HT1080 (cell line): ENCODE data around the gene SHISAL1. TPM values are rescaled to one million over a fixed set of nuclear protein-coding genes. Genes with fewer than 3 reads are reported as not detected.
A peak's percentile ranks its signal among the peaks of the same experiment; 100 is the strongest.

Experiments
- DNase-seq: peaks from one replicate; pipeline ENCODE4 v3.0.0-alpha.2; 2015; ENCODE audit warnings: low read depth
- polyA plus RNA-seq, 2 experiments: library from polyadenylated mRNA; depleted of rRNA; stranded (reverse); fragments of >200 nt; gene quantifications; 2 replicates each; pipeline ENCODE4 v1.2.3, GENCODE V29; 2015
- total RNA-seq: library from RNA; depleted of rRNA; stranded (reverse); fragments of >200 nt; shearing (Covaris generic); gene quantifications from 2 replicates; pipeline ENCODE4 v1.2.3, GENCODE V29; 2014; rRNA removed

SHISAL1 gene
- total RNA-seq, result 1.7 and 2.1 TPM in 2 replicates
- polyA plus RNA-seq (2015; cell fraction: cytosol; rRNA removed), result 1.7 TPM in 2 replicates
- polyA plus RNA-seq (2015; cell fraction: nucleus; rRNA removed), result 1.8 and 2.2 TPM in 2 replicates

DNA sequence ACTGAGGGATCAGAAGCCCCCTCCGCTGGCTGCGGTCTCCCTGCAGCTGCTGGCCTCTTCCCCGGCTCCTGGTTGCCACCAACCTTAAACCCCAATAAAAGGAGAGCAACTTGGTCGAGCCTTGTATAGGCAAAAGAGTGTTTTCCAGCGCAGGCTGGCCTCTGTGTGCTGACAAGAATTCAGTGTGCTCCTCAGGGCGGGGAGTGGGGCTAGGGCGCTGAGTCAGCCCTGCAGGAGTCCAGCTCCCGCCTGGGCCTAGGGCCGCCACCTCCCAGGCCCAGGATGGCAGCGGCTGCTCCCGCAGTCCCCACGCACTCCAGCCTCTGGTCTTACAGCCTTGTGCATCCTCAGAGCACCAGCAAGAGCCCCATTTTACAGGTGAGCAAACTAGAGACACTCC, at the start of gene SHISAL1:
SHISAL1 (minus strand) TSS at position 186 of the 400 bp plus-strand sequence. CDS start 12,006 bp downstream, outside the sequence.
- DNase-seq, result peak; percentile 44

DNA sequence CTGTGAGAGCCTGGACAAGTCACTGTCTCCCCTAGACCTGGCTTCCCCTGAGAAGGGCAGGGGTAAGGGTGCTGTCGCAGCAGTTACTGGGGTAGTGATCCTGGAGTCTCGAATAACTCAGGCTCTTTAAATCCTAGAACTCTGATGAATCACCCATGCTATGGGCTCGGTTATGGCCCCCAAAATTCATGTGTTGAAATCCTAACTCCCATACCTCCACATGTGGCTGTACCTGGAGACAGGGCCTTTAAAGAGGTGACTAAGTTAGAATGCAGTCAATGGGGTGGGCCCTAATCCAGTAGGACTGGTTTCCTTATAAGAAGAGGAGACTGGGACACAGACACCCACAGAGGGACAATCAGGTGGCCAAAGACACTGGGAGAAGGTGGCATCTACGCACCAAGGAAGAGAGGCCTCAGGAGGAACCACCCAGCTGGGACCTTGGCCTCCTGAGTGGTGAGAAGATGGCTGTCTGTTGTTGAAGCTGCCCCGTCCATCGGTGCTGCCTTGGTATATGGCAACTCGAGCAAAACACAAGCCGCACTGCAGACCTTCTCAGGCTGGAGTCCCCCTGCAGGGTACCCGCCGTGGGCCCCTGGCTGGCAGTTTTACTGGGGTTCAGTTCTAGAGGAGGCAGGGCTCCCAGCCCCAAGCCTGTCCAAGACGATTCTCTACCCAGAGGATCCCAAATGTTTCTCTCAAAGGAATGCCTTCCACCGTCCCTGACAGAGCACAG, 48.8 kb upstream of the SHISAL1 start:
- DNase-seq, result no peak

DNA sequence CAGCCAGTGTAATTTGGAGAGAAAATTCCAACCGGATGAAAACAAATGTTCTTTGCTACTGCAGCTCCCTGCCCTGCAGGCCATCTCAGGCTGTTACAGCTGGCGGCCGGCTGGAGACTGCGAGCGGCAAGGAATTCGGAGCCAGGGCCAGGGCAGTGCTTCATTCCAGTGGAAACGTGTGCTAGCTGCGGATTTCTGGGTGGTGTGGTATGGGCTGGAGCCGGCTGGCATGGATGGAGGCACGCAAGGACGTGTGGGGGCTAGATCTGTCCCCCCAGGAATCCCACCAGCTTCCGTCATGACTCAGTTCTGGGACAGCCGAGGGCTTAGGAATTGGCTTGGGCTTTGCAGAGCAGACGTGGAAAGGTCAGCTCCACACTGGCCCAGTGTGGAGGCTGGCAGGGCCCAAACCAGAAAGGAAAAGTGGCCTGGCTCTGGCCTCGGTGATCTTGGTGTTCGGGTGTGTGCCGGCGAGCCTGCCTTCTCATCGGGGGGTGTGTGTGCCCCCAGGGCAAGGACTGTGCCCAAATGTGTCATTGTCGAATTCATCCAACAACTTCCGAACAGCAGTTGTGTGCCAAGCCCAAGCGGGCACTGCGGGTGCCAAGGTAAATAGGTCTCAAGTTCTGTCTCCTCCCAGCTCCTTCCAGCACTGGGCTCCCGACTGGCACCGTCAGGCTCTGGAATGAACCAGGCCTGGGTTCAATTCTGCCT, 48.1 kb upstream of the SHISAL1 start:
- peak; percentile 89 for DNase-seq

DNA sequence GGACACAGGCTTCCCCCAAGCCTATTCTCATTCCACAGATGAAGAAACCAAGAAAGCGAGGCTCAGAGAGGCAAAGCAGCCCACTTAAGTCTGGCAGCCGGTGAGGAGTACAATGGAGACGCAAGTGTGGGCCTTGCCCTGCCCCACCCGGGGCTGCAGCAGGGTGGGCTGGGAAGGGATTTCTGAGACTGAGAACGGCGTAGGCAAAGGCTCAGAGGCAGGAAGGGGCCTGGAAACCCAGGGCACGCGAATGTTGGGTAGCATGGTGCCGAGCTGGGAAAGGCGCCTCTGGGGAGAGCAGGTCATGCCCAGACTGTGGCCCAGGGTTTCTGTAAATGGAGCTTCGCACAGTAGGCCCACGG, 47.5 kb upstream of the SHISAL1 start:
- no peak for DNase-seq

DNA sequence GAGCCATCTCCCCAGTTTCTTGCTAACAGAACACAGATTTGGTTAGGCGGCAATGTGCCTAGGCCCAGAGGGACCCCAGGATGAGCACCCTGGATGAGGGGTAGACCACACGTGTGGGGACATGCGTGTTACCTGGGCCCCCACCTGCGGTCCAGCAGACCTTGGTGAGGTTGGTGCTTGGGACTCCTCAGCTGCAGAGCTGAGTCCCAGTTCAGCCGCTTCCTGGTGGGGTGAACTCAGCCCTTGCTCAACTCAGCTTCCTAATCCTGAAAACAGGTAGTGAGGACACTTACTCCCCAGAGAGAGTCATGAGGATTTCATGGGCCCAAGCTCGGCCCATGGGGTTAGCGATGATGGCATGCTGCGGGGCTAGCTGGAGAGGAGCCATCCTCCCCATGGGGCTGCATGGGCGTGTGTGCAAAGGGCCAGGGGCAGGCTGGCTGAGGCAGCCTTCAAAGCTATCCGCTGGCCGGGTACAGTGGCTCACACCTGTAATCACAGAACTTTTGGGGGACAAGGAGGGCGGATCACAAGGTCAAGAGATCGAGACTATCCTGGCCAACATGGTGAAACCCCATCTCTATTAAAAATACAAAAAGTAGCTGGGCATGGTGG, 46.9 kb upstream of the SHISAL1 start:
- no peak for DNase-seq

DNA sequence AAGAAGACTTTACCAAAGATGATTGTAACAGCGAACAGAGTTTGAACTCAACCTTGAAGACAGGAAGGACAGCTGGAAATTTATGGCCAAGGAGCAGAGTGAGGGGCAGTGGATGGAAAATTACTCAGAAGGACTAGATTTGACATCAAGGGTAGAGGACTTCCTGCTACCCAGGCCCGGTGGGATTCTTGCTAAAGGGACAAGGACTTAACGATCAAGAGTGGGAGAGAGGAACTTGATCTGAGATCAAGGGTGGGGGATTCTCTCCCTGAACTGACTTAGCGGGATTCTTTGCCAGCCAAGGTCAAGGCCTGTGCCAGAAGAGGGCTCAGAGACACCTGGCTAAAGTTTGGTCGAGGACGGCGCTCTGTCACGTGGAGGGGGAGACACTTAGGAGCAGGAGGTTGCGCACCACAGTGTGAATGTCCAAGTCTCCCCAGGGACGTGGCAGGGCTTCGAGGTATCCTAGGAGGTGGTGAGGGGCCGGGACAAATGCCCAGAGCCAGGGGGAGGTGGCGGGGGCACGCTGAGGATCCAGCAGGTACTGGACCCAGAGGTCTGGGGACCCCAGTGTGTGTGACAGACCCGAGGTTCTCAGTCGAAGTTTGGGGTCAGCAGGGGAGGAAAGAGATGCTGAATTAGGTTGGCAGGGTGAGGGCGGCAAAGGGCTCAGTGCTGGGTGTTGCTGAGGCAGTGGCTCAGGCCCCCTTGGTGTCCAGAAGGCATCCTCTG, 46.1 kb upstream of the SHISAL1 start:
- DNase-seq, result no peak

DNA sequence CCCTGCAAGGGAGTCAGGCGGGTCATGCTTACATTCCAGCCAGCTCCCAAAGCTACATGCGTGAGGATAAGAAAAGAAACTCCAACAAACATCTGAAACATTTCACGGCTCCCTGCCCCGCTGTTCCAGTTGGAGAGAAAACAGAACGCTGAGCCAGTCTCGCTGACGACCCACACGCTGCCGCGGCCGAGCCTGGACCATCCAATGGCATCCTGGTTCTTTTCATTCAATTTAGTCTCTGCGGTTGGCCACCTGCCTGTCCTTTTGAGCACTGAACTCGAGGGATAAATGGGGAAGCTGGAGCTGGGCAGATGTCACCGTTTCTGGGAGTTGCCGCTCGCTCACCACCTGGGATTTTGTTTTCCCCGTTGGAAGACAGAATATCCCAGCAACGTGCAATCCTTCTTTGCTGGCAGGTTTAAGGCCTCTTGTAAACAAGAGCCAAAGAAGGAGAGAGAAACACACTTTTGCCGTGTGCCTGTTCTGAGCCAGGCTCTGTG, 45.3 kb upstream of the SHISAL1 start:
- DNase-seq, result no peak

DNA sequence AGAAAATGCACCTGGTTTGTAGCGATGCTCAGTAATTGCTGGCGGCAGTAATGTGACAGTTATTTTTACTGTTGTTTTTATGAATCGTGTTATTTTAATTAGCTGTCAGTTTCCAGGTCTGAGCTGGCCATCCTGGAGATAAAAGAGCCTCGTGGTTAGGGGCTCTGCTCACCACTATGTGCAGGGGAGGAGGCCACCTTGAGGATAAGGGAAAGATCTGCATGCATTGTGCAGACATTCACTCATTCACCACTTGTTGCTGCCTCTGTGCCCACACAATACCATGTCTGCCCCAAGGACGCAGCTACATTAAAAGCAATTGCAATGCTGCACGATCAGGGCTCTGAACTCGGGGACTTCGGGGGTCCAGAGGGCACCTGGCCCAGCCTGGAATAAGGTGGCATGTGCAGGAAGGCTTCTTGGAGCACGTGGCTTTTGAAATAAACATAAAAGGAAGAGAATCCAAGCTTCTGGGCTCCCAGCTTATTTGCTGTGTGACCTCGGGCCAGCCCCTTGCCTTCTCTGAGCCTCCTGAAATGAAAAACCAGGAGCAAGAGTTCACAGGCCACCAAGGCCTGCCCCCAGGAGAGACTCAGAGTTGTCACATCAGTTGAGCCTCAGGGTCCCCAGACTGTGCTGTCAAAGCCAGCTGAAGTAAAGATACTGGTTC, 44.7 kb upstream of the SHISAL1 start:
- DNase-seq, result no peak

DNA sequence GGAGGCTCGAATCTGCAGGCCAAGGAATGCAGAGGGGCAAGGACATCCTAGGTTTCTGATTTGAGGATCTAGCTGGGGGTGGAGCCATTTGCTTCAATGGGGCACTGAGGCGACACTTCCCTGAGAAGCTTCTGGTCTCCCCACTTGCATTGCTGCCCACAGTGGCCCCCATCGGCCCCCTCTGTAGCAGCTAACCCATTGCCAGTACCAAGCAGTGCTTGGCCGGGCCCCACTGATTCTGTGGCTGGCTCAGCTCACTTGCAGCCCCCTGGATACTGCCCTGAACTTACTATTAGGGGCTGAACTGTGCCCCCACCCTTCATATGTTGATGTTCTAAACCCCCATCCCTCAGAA, 42.9 kb upstream of the SHISAL1 start:
- no peak for DNase-seq

DNA sequence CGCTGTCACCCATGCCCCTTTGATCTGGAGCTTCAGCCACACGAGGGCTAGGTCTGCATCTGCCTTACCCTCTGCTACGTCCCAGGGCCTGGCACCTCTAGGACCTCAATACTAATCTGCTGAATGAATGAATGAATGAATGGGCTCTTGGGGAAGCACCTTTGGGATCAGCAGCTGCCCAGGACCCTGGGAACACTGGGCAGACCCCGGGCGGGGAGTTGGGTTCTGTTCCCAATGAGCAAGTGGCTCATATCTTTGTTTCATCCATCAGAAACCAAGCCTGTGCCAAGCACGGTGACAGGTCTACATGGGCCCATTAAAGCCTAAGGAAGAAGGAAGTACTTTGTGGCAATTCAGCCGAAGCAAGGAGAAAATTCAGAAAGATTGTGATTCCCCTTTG, 41.5 kb upstream of the SHISAL1 start:
- no peak for DNase-seq

DNA sequence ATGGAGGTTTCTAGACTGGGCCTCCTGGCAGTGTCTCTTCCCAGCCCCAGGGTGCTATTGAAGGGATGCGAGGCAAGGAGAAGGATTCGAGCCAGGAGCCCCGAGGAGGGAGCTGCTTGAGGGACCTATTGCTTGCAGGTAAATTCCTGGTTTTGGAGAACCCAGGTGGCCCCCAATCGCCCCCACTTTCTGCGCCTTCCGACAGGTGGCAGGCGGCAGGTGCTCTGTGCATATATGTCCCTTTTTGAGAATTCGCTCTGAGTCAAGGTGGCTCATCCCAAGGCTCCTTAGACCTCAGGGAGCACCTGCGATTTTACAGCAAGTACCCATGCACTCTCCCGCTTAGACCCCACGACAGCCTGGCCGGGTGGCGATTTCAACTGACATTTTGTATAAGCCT, 40.3 kb upstream of the SHISAL1 start:
- DNase-seq, result no peak

DNA sequence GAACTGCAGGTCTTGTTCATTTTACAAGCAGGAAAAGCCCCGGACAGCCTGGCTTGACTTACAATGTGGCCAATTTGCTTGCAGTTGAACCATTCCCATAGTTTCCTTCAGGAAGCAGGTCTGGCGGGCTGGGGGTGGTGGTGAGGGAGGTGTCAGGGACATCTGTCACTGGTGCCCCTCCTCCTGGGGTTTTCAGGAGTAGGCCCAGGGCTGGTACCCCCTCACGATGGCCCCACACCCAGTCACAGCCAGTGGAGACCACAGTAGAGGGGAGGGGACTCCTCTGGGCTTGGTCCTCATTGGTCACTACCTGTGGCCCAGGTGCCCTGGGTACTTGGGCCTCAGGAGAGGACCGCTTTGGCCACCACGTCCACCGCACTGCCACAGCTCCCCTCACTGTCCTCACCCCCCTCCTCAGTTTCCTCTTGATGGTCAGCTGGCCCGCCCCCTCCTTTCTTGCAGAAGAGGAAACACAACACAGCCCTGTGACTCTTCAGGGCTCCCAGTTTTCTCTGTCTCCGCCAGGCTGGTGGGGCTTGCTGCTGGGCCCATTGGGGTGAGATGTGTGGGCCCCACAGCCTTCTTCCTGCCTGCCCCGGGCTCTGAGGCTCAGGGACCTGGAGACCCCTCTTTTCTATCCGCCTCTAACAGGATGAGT, 39.8 kb upstream of the SHISAL1 start:
- no peak for DNase-seq

DNA sequence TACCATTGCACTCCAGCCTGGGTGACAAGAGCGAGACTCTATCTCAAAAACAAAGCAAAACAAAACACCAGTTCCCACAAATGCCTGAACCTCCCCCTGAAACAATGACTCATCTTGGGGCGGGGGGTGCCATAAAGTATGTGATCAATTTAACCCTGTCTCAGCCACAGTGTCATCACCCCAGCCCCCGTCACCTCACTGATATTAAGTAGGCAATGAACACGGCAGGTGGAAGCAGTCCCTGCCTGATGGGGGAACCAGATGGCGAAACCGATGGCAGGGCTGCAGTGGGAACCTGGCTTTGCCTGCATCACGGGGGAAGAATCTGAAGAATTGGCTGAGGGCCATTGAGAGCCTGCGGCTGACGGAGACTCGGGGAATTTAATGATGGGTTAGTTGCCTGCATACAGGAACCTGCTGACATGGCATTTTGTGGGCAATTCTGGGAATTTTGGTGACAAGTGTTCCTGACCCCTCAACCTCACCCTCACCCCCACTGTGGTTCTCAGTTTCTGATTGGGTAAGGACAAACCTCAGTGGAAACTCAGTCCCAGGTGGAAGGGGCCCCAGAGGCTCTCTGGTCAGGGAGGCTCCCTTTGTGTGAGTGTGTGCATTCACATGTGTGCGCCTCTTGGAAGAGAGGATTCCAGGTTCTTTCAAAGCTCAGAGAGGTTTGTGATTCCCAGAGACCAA, 39.1 kb upstream of the SHISAL1 start:
- DNase-seq, result peak; percentile 80

DNA sequence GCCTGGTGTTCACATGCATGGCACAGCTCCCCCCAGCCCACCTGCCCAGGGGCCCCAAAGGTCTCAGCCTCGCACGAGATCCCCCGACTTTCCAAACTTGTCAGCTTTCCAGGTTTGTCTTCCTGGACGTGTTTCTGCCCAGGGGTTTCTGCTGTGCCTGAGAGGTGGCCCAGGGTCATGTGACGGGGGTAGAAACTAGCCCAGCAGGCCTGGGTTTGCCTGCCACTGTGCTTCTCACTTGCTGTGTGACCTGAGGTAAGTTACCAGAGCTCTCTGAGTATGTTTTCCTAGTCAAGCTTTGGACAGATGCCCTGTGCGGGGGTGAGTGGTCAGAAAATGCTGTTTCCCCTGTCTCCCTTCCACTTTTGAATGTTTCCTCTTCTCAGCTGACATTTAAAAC, 38.3 kb upstream of the SHISAL1 start:
- peak; percentile 33 for DNase-seq

DNA sequence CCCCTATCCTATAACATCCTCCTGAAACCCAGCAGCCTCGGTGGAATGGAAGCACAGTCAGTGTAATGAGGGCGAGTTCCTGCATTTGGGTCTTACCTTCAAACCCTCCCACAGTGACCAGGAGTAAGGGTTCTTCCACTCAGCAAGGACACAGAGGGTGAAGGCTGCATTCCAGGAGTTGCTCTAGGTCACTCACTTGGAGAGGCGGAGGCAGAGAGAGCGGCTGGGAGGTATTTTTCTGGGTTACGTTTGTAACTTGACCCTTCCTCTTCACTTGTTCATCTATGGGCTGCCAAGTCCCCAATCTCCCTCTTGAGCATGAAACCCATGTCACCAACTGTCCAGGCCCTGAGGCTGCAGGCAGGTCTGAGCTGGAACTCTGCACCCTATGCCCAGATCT, 36.8 kb upstream of the SHISAL1 start:
- no peak for DNase-seq

DNA sequence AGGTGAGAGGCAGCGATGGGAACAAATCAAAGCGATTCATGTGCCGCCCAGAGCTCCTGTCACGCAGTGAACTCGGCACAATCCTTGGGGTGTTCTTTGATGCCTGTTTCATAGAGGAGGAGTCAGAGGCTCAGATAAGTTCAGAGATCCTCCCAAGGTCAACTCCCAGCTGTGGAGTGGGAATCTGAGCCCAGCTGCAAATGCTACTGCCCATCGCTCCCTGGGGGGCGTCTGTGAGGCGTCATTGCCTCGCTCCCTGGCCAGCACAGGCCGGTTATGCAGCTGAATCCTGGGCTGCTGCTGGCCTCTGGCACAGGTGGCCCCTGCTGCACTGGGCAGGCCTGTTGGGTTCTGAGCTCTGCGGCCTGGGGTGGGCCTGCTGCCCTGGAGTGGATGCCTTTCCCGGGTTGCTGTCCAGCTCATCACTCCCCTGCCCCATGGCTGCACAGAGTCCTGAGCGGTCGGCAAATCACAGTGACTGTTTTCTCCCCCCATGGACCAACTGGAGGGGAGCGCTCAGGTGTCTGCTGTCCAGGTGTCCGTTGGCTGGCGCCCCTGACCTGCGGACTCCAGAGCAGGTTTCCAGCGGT, 36.3 kb upstream of the SHISAL1 start:
- DNase-seq, result no peak

DNA sequence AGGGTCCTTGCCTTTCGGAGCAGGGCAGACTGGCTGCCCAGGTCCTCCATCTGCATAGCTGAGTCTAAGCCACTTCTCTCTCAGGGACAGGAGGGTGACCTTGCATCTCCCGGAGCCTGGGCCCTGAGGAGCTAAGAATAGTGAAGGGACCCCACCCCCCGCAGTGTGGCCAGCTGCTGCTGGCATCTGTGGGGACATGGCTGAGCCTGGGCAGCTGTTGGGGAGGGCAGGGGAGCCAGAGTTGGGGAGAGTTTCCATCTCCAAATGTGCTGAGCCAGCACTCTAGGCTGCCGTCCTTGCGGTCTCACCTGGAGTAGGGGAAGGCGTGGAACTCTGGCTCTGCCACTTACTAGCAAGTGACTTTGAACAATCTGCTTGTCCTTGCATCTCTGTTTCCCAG, 34.8 kb upstream of the SHISAL1 start:
- DNase-seq, result no peak

DNA sequence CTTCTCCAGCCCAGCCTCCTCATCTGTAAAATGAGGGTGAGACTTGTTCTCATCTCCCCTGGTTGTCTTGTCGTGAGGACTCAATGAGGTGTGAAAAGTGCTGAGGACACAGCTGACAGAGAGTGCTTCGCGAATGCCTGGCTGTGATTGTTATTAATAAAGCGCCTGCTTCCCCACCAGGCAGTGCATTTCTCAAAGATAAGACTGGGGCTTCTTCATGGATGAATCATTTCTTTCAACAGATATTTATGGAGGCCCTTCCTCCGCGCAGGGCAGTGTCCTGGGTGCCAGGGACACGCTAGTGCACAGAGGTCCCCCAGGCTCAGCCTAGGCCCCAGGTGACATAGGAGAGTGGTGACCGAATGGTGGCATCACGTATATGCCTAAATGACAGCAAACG, 34.3 kb upstream of the SHISAL1 start:
- no peak for DNase-seq

DNA sequence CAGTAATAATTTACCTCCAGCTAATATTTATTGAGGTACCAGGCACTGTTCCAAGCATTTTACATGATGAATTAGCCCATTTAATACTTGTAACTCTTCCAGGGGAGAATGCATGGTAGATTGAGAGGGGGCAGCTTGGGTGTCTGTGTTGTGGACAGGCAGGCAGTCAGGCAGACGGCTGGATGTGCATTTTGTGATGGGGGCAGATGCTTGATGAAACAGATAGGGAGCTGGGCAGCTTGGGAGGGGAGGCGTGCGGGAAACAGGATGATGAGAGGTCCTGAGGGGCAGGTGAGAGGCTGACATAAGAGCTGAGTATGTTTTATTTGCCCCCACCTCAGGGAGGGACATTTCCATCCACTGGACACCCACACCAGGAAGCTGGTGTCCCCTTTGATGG, 33.1 kb upstream of the SHISAL1 start:
- DNase-seq, result no peak

DNA sequence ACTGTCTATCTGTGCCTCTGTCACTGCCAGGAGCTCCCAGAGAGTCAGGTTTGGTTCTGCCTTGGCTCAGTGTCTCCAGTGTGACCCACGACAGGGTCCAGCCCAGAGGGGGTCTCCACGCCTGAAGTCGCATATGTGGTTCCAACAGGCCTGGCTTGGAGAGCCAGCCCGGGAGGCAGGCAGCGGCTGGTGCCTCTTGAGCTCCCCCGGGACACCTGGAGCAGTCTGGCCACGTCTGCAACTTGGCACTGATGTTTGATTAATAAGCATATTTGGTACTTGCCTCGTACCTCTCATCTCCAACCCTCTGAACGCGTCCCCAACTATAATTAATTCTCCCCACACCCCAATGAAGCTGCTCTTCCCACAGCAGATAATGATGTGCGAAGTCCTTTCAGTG, 31.7 kb upstream of the SHISAL1 start:
- DNase-seq, result no peak
